ENCODE data around the gene RNF112.

Gene RNF112

DNA sequence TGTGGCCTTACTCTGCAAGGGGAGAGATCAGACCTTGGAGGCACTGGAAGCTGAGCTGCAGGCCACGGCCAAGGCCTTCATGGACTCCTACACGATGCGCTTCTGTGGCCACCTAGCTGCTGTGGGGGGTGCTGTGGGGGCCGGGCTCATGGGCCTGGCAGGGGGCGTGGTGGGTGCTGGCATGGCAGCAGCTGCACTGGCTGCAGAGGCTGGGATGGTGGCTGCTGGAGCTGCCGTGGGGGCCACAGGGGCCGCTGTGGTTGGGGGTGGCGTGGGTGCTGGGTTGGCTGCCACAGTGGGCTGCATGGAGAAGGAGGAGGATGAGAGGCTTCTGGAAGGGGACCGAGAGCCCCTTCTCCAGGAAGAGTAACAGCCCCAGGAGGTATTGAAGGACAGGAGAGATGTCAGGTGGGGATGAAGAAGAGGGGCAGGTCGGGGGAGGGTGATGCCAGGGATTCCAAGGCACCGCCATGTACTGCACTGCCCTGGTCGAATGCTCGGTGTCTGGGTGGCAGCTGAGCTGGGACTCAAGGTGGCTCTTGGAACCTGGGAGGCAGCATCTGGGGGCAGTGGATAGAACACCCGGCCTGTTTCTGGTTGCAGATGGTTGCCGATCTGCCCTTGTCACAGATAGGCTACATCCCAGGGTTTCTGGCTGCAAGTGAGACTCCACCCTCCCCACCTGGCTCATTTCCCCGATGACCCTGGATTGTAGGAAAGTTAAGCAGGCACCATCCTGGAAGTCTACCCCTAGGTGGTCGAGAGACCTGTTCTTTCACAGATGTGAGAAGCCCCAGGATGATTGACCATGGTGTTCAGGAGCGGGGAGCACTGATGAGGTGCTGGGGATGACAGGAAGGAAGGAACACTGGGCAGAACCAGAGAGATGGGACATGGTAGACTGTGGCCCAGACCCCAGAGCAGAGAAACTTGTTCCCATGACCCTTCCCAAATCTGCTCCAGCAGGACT, 5.1 kb downstream of the RNF112 start:
- Histone ChIP-seq H3K4me1 (ENCODE audit: insufficient read depth, low read length, poor library complexity, severe bottlenecking) (no peaks in the 10 kb centered on the region), H3K27me3 (ENCODE audit: insufficient read depth, low read length, poor library complexity, severe bottlenecking) (no peaks in the 10 kb centered on the region), H2AFZ (ENCODE audit: low read length) (no peak overlapping the region), H4K20me1 (ENCODE audit: insufficient read depth, low read length, poor library complexity, severe bottlenecking) (no peaks in the 10 kb centered on the region), H3K79me2 (ENCODE audit: insufficient read depth, low read length) (no peaks in the 10 kb centered on the region), H3K4me2 (ENCODE audit: low read depth, low read length, poor library complexity, severe bottlenecking) (no peak overlapping the region), H3F3A (ENCODE audit: low read depth) (no peaks in the 10 kb centered on the region), H3K36me3 (ENCODE audit: insufficient read depth, low read length) (no peaks in the 10 kb centered on the region), H3K9ac (ENCODE audit: low read depth, low read length, poor library complexity, severe bottlenecking) (no peak overlapping the region), H3K9me2 (replicated peaks; ENCODE audit: low read depth, low read length) (no peaks in the 10 kb centered on the region), H3K4me3 (ENCODE audit: low read length, poor library complexity, severe bottlenecking) (no peak overlapping the region), H3K9me3 (ENCODE audit: insufficient read depth, low read depth, low read length) (no peaks in the 10 kb centered on the region)
- no peak for TF ChIP-seq CTCF (conservative IDR thresholded peaks at IDR 0.05; ENCODE audit: low read length)
- TF ChIP-seq EZH2phosphoT487 (IDR thresholded peaks at IDR 0.05; ENCODE audit: borderline replicate concordance) = no peak

- H3K4me2 ChIP-seq (ENCODE audit: low read depth, low read length, poor library complexity, severe bottlenecking) = no peak overlapping the region
- H3K9me2 ChIP-seq (replicated peaks; ENCODE audit: low read depth, low read length) = no peaks in the 10 kb centered on the region
- no peaks in the 10 kb centered on the region for H3K9me3 ChIP-seq (ENCODE audit: insufficient read depth, low read depth, low read length)
- no peak overlapping the region for H2AFZ ChIP-seq (ENCODE audit: low read length)
- no peaks in the 10 kb centered on the region for H3K79me2 ChIP-seq (ENCODE audit: insufficient read depth, low read length)
- H3K4me3 ChIP-seq (ENCODE audit: low read length, poor library complexity, severe bottlenecking) = no peak overlapping the region
- no peaks in the 10 kb centered on the region for H3K4me1 ChIP-seq (ENCODE audit: insufficient read depth, low read length, poor library complexity, severe bottlenecking)
- H3K36me3 ChIP-seq (ENCODE audit: insufficient read depth, low read length) = no peaks in the 10 kb centered on the region
- H4K20me1 ChIP-seq (ENCODE audit: insufficient read depth, low read length, poor library complexity, severe bottlenecking) = no peaks in the 10 kb centered on the region
- no peaks in the 10 kb centered on the region for H3F3A ChIP-seq (ENCODE audit: low read depth)
- TF ChIP-seq EZH2phosphoT487 (IDR thresholded peaks at IDR 0.05; ENCODE audit: borderline replicate concordance) (no peak), CTCF (conservative IDR thresholded peaks at IDR 0.05; ENCODE audit: low read length) (no peak)
- H3K9ac ChIP-seq (ENCODE audit: low read depth, low read length, poor library complexity, severe bottlenecking) = no peak overlapping the region
- H3K27me3 ChIP-seq (ENCODE audit: insufficient read depth, low read length, poor library complexity, severe bottlenecking) = no peaks in the 10 kb centered on the region
Observed at GRCh38 chr17:19417611-19418010, 6.6 kb downstream of the RNF112 start.

DNA sequence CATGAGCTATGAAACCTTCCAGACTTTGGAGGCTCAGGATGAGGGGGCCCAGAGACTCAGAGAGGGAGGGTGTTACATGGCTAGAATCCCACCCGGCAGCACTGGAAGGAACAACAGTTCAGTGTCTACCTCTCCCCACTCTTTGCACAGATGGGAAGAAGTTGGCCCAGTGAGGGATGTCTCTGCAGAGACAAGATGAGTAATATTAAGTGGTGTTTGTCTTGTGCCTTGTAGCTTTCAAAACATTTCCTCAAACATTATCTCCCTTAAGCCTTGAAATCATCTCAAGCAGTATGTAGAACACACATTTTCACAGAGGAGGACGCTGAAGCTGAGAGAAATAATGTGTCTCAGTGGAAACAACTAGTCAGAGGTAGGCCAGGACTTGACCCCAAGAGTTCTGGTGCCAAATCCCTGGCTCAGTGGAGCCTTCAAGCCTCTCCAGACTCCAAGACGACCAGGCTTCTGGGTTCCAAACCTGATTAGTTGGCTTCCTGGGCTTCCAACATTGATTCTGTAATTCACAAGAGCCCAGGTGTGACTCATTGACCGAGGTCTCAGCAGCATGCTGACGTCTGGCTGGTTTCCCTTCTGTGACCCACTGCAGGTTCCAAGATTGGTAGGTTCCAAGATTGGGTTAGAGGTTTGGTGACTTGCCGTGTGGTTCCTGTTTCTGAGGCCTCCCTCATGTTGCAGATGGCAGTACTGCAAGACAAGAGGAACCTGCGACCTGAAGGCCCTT, 7.4 kb downstream of the RNF112 start:
- Histone ChIP-seq H3K9ac (ENCODE audit: low read depth, low read length, poor library complexity, severe bottlenecking) (no peak overlapping the region), H3K9me3 (ENCODE audit: insufficient read depth, low read depth, low read length) (no peaks in the 10 kb centered on the region), H3K4me1 (ENCODE audit: insufficient read depth, low read length, poor library complexity, severe bottlenecking) (no peaks in the 10 kb centered on the region), H3K4me3 (ENCODE audit: low read length, poor library complexity, severe bottlenecking) (no peak overlapping the region), H2AFZ (ENCODE audit: low read length) (no peak overlapping the region), H3K36me3 (ENCODE audit: insufficient read depth, low read length) (no peaks in the 10 kb centered on the region), H3K4me2 (ENCODE audit: low read depth, low read length, poor library complexity, severe bottlenecking) (no peak overlapping the region), H3F3A (ENCODE audit: low read depth) (no peaks in the 10 kb centered on the region), H3K79me2 (ENCODE audit: insufficient read depth, low read length) (no peaks in the 10 kb centered on the region), H3K9me2 (replicated peaks; ENCODE audit: low read depth, low read length) (no peaks in the 10 kb centered on the region), H4K20me1 (ENCODE audit: insufficient read depth, low read length, poor library complexity, severe bottlenecking) (no peaks in the 10 kb centered on the region), H3K27me3 (ENCODE audit: insufficient read depth, low read length, poor library complexity, severe bottlenecking) (no peaks in the 10 kb centered on the region)
- TF ChIP-seq EZH2phosphoT487 (IDR thresholded peaks at IDR 0.05; ENCODE audit: borderline replicate concordance) = no peak
- TF ChIP-seq CTCF (conservative IDR thresholded peaks at IDR 0.05; ENCODE audit: low read length) = no peak

Measured in Loucy (cell line).